ENCODE measurements around the gene SPON1. TPM values are rescaled to one million over a fixed set of nuclear protein-coding genes. Genes with fewer than 3 reads are reported as not detected.

The SPON1 gene
- total RNA-seq, 4 donors from 2014 or later = 42.6 to 74.0 (median 56.1) TPM

- no peak overlapping the region for H3K4me3 ChIP-seq
- intact Hi-C loops (cut with DNase I; ENCODE audit: low total_unique reads) (no loop called here), in situ Hi-C loops (cut with MboI; ENCODE audit: low pct_ligation_motif_present in 1 of 4, low pct_unique_long_range_greater_than_20kb in 1 of 4, low sequenced_read_pairs in 3 of 4) (no loop called here)
- no peak for TF ChIP-seq POLR2A (IDR thresholded peaks at IDR 0.05)
- TF ChIP-seq POLR2AphosphoS5 (IDR thresholded peaks at IDR 0.05) = no peak
- TF ChIP-seq CTCF (IDR thresholded peaks at IDR 0.05) = no peak
- TF ChIP-seq EP300 (IDR thresholded peaks at IDR 0.05; ENCODE audit: low read depth) = no peak
- H3K27ac ChIP-seq = no peak overlapping the region
- no peaks in the 10 kb centered on the region for H3K9me3 ChIP-seq
- H3K4me1 ChIP-seq = peaks cover 0 to 4% (median 1%) of the 10 kb centered on the region in 4 donors
- WGBS, 2 donors (ENCODE audit: low coverage in 1 of 2) = 93 to 100% methylated on average over 1 of the region's 1 CpG
- no peaks in the 10 kb centered on the region for H3K36me3 ChIP-seq
- no peak for DNase-seq
- no peaks in the 10 kb centered on the region for H3K27me3 ChIP-seq
Measured at GRCh38 chr11:14185461-14185860, 222.9 kb downstream of the SPON1 start.

GRCh38 chr11:14186046-14186775 lies 223.7 kb downstream of the SPON1 start:
- peaks cover 0 to 10% (median 1%) of the 10 kb centered on the region in 4 donors for H3K4me1 ChIP-seq
- H3K4me3 ChIP-seq = no peak overlapping the region
- no peak overlapping the region for H3K27ac ChIP-seq
- in situ Hi-C loops (cut with MboI; ENCODE audit: low pct_ligation_motif_present in 1 of 4, low pct_unique_long_range_greater_than_20kb in 1 of 4, low sequenced_read_pairs in 3 of 4) = no loop called here
- DNase-seq = no peak
- no peaks in the 10 kb centered on the region for H3K36me3 ChIP-seq
- no peak for TF ChIP-seq CTCF (IDR thresholded peaks at IDR 0.05)
- TF ChIP-seq POLR2A (IDR thresholded peaks at IDR 0.05) = no peak
- TF ChIP-seq POLR2AphosphoS5 (IDR thresholded peaks at IDR 0.05) = no peak
- no peak for TF ChIP-seq EP300 (IDR thresholded peaks at IDR 0.05; ENCODE audit: low read depth)
- H3K27me3 ChIP-seq = no peaks in the 10 kb centered on the region
- intact Hi-C loops (cut with DNase I; ENCODE audit: low total_unique reads) = no loop called here
- H3K9me3 ChIP-seq = no peaks in the 10 kb centered on the region

- H3K9me3 ChIP-seq = no peaks in the 10 kb centered on the region
- peak; percentile 19 for DNase-seq
- peaks cover 0 to 11% (median 1%) of the 10 kb centered on the region in 4 donors for H3K4me1 ChIP-seq
Measured at GRCh38 chr11:14189874-14190273, 227.4 kb downstream of the SPON1 start.

GRCh38 chr11:14190992-14191778 lies 228.7 kb downstream of the SPON1 start:
- no peaks in the 10 kb centered on the region for H3K9me3 ChIP-seq
- H3K36me3 ChIP-seq = no peaks in the 10 kb centered on the region
- no peak overlapping the region for H3K4me3 ChIP-seq
- peaks cover 0 to 11% (median 1%) of the 10 kb centered on the region in 4 donors for H3K4me1 ChIP-seq
- H3K27me3 ChIP-seq = no peaks in the 10 kb centered on the region
- WGBS, 2 donors (ENCODE audit: low coverage in 1 of 2) = 42 to 60% methylated on average over 5 to 6 of the region's 6 CpGs
- intact Hi-C loops (cut with DNase I; ENCODE audit: low total_unique reads) = no loop called here
- TF ChIP-seq POLR2A (IDR thresholded peaks at IDR 0.05) (no peak), CTCF (IDR thresholded peaks at IDR 0.05) (no peak), EP300 (IDR thresholded peaks at IDR 0.05; ENCODE audit: low read depth) (no peak), POLR2AphosphoS5 (IDR thresholded peaks at IDR 0.05) (no peak)
- in situ Hi-C loops (cut with MboI; ENCODE audit: low pct_ligation_motif_present in 1 of 4, low pct_unique_long_range_greater_than_20kb in 1 of 4, low sequenced_read_pairs in 3 of 4) = no loop called here
- DNase-seq = no peak
- H3K27ac ChIP-seq = peak overlapping the region; percentile 13 to 67 (median 52)

More at GRCh38 chr11:14189874-14190273, 227.4 kb downstream of the SPON1 start:
- intact Hi-C loops (cut with DNase I; ENCODE audit: low total_unique reads) (no loop called here), in situ Hi-C loops (cut with MboI; ENCODE audit: low pct_ligation_motif_present in 1 of 4, low pct_unique_long_range_greater_than_20kb in 1 of 4, low sequenced_read_pairs in 3 of 4) (no loop called here)
- WGBS, 2 donors (ENCODE audit: low coverage in 1 of 2) = 39 to 53% methylated on average over 2 to 3 of the region's 3 CpGs
- H3K36me3 ChIP-seq = no peaks in the 10 kb centered on the region
- no peak for TF ChIP-seq EP300 (IDR thresholded peaks at IDR 0.05; ENCODE audit: low read depth)
- peak; percentile 48 to 84 (median 49) for TF ChIP-seq POLR2AphosphoS5 (IDR thresholded peaks at IDR 0.05)
- H3K27ac ChIP-seq = peak overlapping the region in 3 of 4 donors; percentile 14 to 56 (median 34)
- no peak overlapping the region for H3K4me3 ChIP-seq
- H3K27me3 ChIP-seq = no peaks in the 10 kb centered on the region

All from transverse colon (tissue), 4 donors.